Osteoblast (primary cell): ENCODE results near the gene SH3RF3. TPM values are rescaled to one million over a fixed set of nuclear protein-coding genes. Genes with fewer than 3 reads are reported as not detected.

ENCODE experiments used
- DNase-seq: peaks from one replicate; pipeline ENCODE4 v3.0.0; 2011; ENCODE audit warnings: low spot score, mixed read lengths; ENCODE audit not compliant: insufficient read length; ENCODE audit errors: missing footprints
- H2AFZ ChIP-seq: 2 replicates; pipeline ENCODE4 v1.6.0; 2011; ENCODE audit warnings: mild to moderate bottlenecking, low read length
- H3K27ac ChIP-seq: 2 replicates; pipeline ENCODE4 v1.5.1; 2011; ENCODE audit warnings: mild to moderate bottlenecking, low read depth, low read length, moderate library complexity
- H3K27me3 ChIP-seq: 2 replicates; pipeline ENCODE4 v1.6.0; 2012; ENCODE audit warnings: mild to moderate bottlenecking, control low read depth, inconsistent platforms, low read length, moderate library complexity; ENCODE audit not compliant: insufficient read depth
- H3K36me3 ChIP-seq: 2 replicates; pipeline ENCODE4 v1.5.1; 2011; ENCODE audit warnings: mild to moderate bottlenecking, low read length, control low read depth, moderate library complexity; ENCODE audit not compliant: insufficient read depth
- H3K4me1 ChIP-seq: 2 replicates; pipeline ENCODE4 v1.5.1; 2011; ENCODE audit warnings: mild to moderate bottlenecking, low read length, control low read depth, moderate library complexity; ENCODE audit not compliant: insufficient read depth
- H3K4me2 ChIP-seq: 2 replicates; pipeline ENCODE4 v1.6.0; 2011; ENCODE audit warnings: mild to moderate bottlenecking, low read length; ENCODE audit not compliant: insufficient read depth
- H3K4me3 ChIP-seq: fragments of 200-600 bp; sonication (generic); 3 replicates; pipeline ENCODE4 v1.5.1; 2012; ENCODE audit warnings: mild to moderate bottlenecking, low read length, inconsistent platforms; ENCODE audit not compliant: insufficient read depth
- H3K79me2 ChIP-seq: 2 replicates; pipeline ENCODE4 v1.6.0; 2012; ENCODE audit warnings: mild to moderate bottlenecking, low read length, control low read depth, inconsistent platforms; ENCODE audit not compliant: insufficient read depth
- H3K9me3 ChIP-seq: 2 replicates; pipeline ENCODE4 v1.5.1; 2011; ENCODE audit warnings: low read depth, low read length, control low read depth
- H4K20me1 ChIP-seq: 2 replicates; pipeline ENCODE4 v1.6.0; 2012; ENCODE audit warnings: mild to moderate bottlenecking, low read length, control low read depth; ENCODE audit not compliant: insufficient read depth
- total RNA-seq: library from RNA; depleted of rRNA; stranded (reverse); fragments of >200 nt; gene quantifications from 2 replicates; pipeline ENCODE4 v1.2.3, GENCODE V29; 2012
- TF ChIP-seq, protein P1 (sequence below): IDR thresholded peaks from 2 replicates; pipeline ENCODE4 v1.5.1; 2011; ENCODE audit warnings: mild to moderate bottlenecking, low read depth, low read length, moderate library complexity; ENCODE audit errors: extremely low read depth

The SH3RF3 gene
- total RNA-seq, 1 donor = 14.8 TPM

- Histone ChIP-seq H3K36me3 (no peaks in the 10 kb centered on the region), H3K4me3 (no peak overlapping the region), H3K27me3 (no peaks in the 10 kb centered on the region), H3K4me2 (no peak overlapping the region), H3K9me3 (no peaks in the 10 kb centered on the region), H4K20me1 (peaks cover 56% of the 10 kb centered on the region), H3K4me1 (no peaks in the 10 kb centered on the region), H3K79me2 (peaks cover 88% of the 10 kb centered on the region), H3K27ac (no peak overlapping the region), H2AFZ (no peak overlapping the region)
- TF ChIP-seq, protein P1, sequence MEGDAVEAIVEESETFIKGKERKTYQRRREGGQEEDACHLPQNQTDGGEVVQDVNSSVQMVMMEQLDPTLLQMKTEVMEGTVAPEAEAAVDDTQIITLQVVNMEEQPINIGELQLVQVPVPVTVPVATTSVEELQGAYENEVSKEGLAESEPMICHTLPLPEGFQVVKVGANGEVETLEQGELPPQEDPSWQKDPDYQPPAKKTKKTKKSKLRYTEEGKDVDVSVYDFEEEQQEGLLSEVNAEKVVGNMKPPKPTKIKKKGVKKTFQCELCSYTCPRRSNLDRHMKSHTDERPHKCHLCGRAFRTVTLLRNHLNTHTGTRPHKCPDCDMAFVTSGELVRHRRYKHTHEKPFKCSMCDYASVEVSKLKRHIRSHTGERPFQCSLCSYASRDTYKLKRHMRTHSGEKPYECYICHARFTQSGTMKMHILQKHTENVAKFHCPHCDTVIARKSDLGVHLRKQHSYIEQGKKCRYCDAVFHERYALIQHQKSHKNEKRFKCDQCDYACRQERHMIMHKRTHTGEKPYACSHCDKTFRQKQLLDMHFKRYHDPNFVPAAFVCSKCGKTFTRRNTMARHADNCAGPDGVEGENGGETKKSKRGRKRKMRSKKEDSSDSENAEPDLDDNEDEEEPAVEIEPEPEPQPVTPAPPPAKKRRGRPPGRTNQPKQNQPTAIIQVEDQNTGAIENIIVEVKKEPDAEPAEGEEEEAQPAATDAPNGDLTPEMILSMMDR = no peak
- DNase-seq = no peak
Measured at GRCh38 chr2:109194620-109194937, 65.6 kb downstream of the SH3RF3 start.

DNA sequence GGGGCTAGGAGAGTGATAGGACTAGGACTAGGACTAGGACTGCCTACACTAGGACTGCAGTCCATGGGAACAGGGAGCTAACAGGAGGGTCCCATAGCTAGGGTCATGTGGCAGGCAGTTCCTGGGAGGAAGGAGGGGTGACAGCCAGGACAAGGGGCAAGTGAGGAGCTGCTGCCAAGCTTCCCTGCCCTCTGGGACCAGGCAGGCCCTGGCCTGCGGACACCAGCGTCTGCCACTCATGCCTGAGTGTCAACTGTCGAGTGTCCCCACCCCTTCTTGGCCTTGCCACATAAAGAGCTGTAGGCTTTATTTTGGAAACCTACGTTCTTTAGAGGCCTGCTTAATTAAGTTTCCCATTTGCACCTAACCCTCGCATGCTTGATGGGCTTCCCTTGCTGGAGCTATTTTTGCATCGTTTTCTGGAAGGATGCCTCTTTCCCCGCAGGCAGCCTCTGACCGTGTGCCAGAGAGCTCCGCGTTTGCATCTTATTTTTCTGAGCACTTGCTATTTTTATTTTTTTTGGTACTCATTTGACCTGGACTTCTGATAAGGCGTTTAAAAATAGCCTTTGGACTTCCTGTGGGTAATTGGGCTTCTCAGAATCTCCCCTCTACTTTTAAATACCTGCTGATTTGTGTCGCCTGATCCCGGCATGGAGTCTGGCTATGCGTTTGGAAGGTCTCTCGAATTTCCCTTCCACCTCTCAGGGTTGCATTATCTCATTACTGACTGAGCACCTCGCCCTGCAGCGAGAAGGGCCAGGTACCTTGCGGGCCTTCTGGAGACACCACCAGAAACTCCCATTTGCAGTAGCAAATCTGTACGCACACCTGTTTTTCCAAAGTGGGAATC lies 66.4 kb downstream of the SH3RF3 start:
- Histone ChIP-seq H3K27me3 (no peaks in the 10 kb centered on the region), H3K4me1 (no peaks in the 10 kb centered on the region), H3K4me2 (no peak overlapping the region), H3K9me3 (no peaks in the 10 kb centered on the region), H3K4me3 (no peak overlapping the region), H3K27ac (no peak overlapping the region), H3K79me2 (peaks cover 88% of the 10 kb centered on the region), H4K20me1 (peaks cover 63% of the 10 kb centered on the region), H3K36me3 (no peaks in the 10 kb centered on the region), H2AFZ (no peak overlapping the region)
- TF ChIP-seq, protein P1 = no peak
- DNase-seq = no peak

- Histone ChIP-seq H4K20me1 (peaks cover 62% of the 10 kb centered on the region), H3K36me3 (no peaks in the 10 kb centered on the region), H3K4me2 (no peak overlapping the region), H2AFZ (no peak overlapping the region), H3K27me3 (no peaks in the 10 kb centered on the region), H3K9me3 (no peaks in the 10 kb centered on the region), H3K79me2 (peaks cover 87% of the 10 kb centered on the region), H3K4me1 (no peaks in the 10 kb centered on the region), H3K27ac (no peak overlapping the region), H3K4me3 (no peak overlapping the region)
- TF ChIP-seq, protein P1 = no peak
- DNase-seq = no peak
Measured at GRCh38 chr2:109196081-109196875, 67.3 kb downstream of the SH3RF3 start.
